Measurements from ENCODE around the gene PNKP. TPM values are rescaled to one million over a fixed set of nuclear protein-coding genes. Genes with fewer than 3 reads are reported as not detected.

Gene PNKP
- total and polyA plus RNA-seq, 9 of the 15 experiments (the other 6 are each of a cell fraction or from before 2014, with no cell fraction given), result 2.8 to 85.4 (median 25.3) TPM

- Histone ChIP-seq H2AFZ (ENCODE audit: low read depth, low read length) (peak overlapping the region; percentile 100), H3K36me3 (ENCODE audit: control insufficient read depth, insufficient read depth, low read length) (peaks cover 2% of the 10 kb centered on the region; the same call in 2 of the 3 replicates), H3K4me2 (ENCODE audit: insufficient read depth, low read length) (peak overlapping the region; percentile 92), H3K27ac (ENCODE audit: extremely low read depth, low read depth, low read length) (peak overlapping the region; percentile 89), H3K79me2 (ENCODE audit: control insufficient read depth, insufficient read depth, low read length) (no peaks in the 10 kb centered on the region), H3K27me3 (ENCODE audit: control insufficient read depth in 2 of 2, insufficient read depth in 2 of 2, low read length in 2 of 2) (peaks cover 2 to 3% of the 10 kb centered on the region in 2 experiments; a peak in 3 of 5 replicates), H3K4me3 (peak overlapping the region; percentile 47), H4K20me1 (replicated peaks; ENCODE audit: control insufficient read depth, insufficient read depth, low read length) (no peaks in the 10 kb centered on the region), H3K9ac (ENCODE audit: insufficient read depth in 1 of 2, low read depth in 2 of 2, low read length in 2 of 2) (peak overlapping the region; percentile 74 to 90), H3K9me1 (ENCODE audit: control insufficient read depth, insufficient read depth, low read length) (peaks cover 3% of the 10 kb centered on the region), H3K9me3 (replicated peaks; ENCODE audit: control insufficient read depth, insufficient read depth, low read depth, low read length) (no peaks in the 10 kb centered on the region), H3K4me1 (replicated peaks in 1 of 2; ENCODE audit: control insufficient read depth in 2 of 2, insufficient read depth in 2 of 2, low read length in 2 of 2) (peaks cover 12 to 49% of the 10 kb centered on the region in 2 experiments)
- peak; percentile 93 for FAIRE-seq
- peak; percentile 86 for ATAC-seq
- CTCF ChIA-PET (ENCODE audit: low intra/inter-chr PET ratio), result interaction anchor here (0.6 to 0.7 kb wide), 2 partner anchors 53 to 354 kb away, joined by 5 to 6 read pairs; no protein-coding TSS in a partner anchor
- POLR2A ChIA-PET, result interaction anchor here (0.6 to 1.6 kb wide), 13 partner anchors 13 to 1566 kb away, joined by 3 to 11 read pairs (median 3); partner anchors contain the start of genes AKT1S1, ATF5, NUP62 and PTOV1
- intact Hi-C loops (cut with micrococcal nuclease), result no loop called here
- in situ Hi-C loops (cut with MboI), result loop anchor here (5.0 kb wide), 1 partner anchor 92 kb away; no protein-coding TSS in a partner anchor
- 3% methylated on average over 71 of the region's 71 CpGs for WGBS (ENCODE audit: insufficient coverage, low coverage, missing lambda C conversion rate)
- peak; percentile 64 to 95 (median 68) for DNase-seq (ENCODE audit: extremely low read depth in 1 of 4, low spot score in 3 of 4)
- BruUV-seq (replicated peaks), result no TSS peak
- TF ChIP-seq EZH2 (IDR thresholded peaks at IDR 0.05; ENCODE audit: borderline replicate concordance, low read depth, low read length), result no peak
- TF ChIP-seq SMARCA5 (IDR thresholded peaks at IDR 0.05), result peak; percentile 54; the same call in 1 of the 2 replicates
- peak; percentile 99 for TF ChIP-seq KAT7 (CRISPR knock-in tag; IDR thresholded peaks at IDR 0.05; ENCODE audit: borderline replicate concordance)
- peak; percentile 68 to 74 for TF ChIP-seq NRF1 (conservative IDR thresholded peaks at IDR 0.05 in 1 of 2, IDR thresholded peaks at IDR 0.05 in 1 of 2)
- TF ChIP-seq, protein P1, sequence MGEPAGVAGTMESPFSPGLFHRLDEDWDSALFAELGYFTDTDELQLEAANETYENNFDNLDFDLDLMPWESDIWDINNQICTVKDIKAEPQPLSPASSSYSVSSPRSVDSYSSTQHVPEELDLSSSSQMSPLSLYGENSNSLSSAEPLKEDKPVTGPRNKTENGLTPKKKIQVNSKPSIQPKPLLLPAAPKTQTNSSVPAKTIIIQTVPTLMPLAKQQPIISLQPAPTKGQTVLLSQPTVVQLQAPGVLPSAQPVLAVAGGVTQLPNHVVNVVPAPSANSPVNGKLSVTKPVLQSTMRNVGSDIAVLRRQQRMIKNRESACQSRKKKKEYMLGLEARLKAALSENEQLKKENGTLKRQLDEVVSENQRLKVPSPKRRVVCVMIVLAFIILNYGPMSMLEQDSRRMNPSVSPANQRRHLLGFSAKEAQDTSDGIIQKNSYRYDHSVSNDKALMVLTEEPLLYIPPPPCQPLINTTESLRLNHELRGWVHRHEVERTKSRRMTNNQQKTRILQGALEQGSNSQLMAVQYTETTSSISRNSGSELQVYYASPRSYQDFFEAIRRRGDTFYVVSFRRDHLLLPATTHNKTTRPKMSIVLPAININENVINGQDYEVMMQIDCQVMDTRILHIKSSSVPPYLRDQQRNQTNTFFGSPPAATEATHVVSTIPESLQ (CRISPR knock-in tag; IDR thresholded peaks at IDR 0.05), result peak; percentile 100
- TF ChIP-seq FIP1L1 (IDR thresholded peaks at IDR 0.05; ENCODE audit: low read depth, low read length, poor library complexity, severe bottlenecking), result peak; percentile 97
- TF ChIP-seq, protein P2, sequence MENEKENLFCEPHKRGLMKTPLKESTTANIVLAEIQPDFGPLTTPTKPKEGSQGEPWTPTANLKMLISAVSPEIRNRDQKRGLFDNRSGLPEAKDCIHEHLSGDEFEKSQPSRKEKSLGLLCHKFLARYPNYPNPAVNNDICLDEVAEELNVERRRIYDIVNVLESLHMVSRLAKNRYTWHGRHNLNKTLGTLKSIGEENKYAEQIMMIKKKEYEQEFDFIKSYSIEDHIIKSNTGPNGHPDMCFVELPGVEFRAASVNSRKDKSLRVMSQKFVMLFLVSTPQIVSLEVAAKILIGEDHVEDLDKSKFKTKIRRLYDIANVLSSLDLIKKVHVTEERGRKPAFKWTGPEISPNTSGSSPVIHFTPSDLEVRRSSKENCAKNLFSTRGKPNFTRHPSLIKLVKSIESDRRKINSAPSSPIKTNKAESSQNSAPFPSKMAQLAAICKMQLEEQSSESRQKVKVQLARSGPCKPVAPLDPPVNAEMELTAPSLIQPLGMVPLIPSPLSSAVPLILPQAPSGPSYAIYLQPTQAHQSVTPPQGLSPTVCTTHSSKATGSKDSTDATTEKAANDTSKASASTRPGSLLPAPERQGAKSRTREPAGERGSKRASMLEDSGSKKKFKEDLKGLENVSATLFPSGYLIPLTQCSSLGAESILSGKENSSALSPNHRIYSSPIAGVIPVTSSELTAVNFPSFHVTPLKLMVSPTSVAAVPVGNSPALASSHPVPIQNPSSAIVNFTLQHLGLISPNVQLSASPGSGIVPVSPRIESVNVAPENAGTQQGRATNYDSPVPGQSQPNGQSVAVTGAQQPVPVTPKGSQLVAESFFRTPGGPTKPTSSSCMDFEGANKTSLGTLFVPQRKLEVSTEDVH (IDR thresholded peaks at IDR 0.05; ENCODE audit: low read depth, partially characterized antibody), result peak; percentile 54
- peak; percentile 92 for TF ChIP-seq ZBTB1 (CRISPR knock-in tag; IDR thresholded peaks at IDR 0.05; ENCODE audit: borderline replicate concordance, low read depth)
- TF ChIP-seq PHTF2 (CRISPR knock-in tag; IDR thresholded peaks at IDR 0.05), result no peak
- peak; percentile 92 for TF ChIP-seq GABPB1 (CRISPR knock-in tag; IDR thresholded peaks at IDR 0.05)
- peak; percentile 99 for TF ChIP-seq RNF2 (IDR thresholded peaks at IDR 0.05)
Observed at GRCh38 chr19:49889687-49890348, 22.4 kb upstream of the PNKP start.
